Mesothelial cell of epicardium (in vitro differentiated cells): ENCODE data around the gene TCF15. TPM values are rescaled to one million over a fixed set of nuclear protein-coding genes. Genes with fewer than 3 reads are reported as not detected.
"Not testable (repeated sequence)": the region's sequence is repeated elsewhere in the genome, so short reads cannot be mapped to it uniquely, and the experiment has no call there.

Experiments
- DNase-seq, 2 experiments: peaks; one replicate each; pipeline ENCODE4 v3.0.0; 2021; ENCODE audit warnings: low spot score in 2 of 2; ENCODE audit not compliant: unreplicated experiment in 2 of 2
- H3K27ac Mint-ChIP-seq: 2 replicates; pipeline ENCODE4 v1.8.0; 2021; ENCODE audit warnings: mixed read lengths
- H3K27me3 Mint-ChIP-seq: 2 replicates; pipeline ENCODE4 v1.8.0; 2021; ENCODE audit warnings: low read depth, mixed read lengths
- H3K36me3 Mint-ChIP-seq: 2 replicates; pipeline ENCODE4 v1.8.0; 2021; ENCODE audit warnings: mixed read lengths
- H3K4me1 Mint-ChIP-seq: 2 replicates; pipeline ENCODE4 v1.8.0; 2021; ENCODE audit warnings: mixed read lengths
- H3K4me3 Mint-ChIP-seq: 2 replicates; pipeline ENCODE4 v1.8.0; 2021; ENCODE audit warnings: mild to moderate bottlenecking, moderate library complexity, mixed read lengths
- H3K9me3 Mint-ChIP-seq: 2 replicates; pipeline ENCODE4 v1.8.0; 2021; ENCODE audit warnings: mixed read lengths
- CTCF ChIP-seq: fragments of 200-600 bp; sonication (generic); IDR thresholded peaks from one replicate; pipeline ENCODE4 v1.5.0; 2021; ENCODE audit warnings: antibody characterized with exemption; ENCODE audit not compliant: unreplicated experiment
- total RNA-seq: library from RNA; stranded (reverse); gene quantifications from 3 replicates; pipeline ENCODE4 v1.2.1, GENCODE V29; 2021

The TCF15 gene
- total RNA-seq, 1 donor from 2014 or later = 0.74 TPM

DNA sequence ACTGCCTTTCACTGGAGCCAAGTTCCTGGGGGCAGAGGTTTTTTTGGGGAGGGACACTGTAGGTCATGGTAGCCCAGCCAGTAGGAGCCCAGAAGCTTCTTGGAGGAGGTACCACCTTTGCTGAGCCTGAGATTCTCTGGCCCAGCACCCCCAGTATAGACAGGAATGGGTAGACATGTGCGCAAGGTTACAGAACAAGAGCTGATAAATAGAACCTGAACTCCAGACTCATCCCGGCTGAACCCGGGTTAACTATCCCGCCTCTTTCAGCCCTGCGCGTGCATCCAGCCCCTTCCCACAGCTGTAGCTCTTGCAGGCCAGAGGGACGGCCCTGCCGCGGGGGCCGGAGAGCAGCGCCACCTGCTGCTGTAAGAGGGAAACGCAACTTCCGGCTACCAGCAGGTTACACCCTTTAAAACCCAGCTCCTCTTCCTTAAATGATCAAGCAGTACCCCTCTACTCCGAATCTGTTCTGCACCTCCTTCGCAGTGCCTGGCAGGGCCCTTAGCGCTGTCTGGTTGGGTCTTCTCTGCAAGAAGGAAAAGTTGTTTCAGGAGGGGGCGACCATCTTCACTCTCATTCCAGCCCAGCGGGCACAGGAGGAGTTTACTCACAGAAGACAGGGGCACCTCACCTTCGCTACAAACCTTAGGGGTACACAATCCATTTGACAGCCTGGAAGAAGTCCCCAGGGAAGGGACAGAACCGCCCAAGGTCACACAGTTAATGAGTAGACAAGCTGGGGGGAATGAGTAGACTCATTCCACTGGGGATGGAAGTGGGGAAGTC, 35.4 kb upstream of the TCF15 start:
- no peak overlapping the region for H3K27ac Mint-ChIP-seq
- H3K27me3 Mint-ChIP-seq = no peaks in the 10 kb centered on the region
- H3K4me1 Mint-ChIP-seq = peaks cover 4% of the 10 kb centered on the region
- H3K36me3 Mint-ChIP-seq = peaks cover 28% of the 10 kb centered on the region
- DNase-seq = peak; percentile 58 to 91
- no peak overlapping the region for H3K4me3 Mint-ChIP-seq
- no peaks in the 10 kb centered on the region for H3K9me3 Mint-ChIP-seq
- peak; percentile 90 for TF ChIP-seq CTCF

DNA sequence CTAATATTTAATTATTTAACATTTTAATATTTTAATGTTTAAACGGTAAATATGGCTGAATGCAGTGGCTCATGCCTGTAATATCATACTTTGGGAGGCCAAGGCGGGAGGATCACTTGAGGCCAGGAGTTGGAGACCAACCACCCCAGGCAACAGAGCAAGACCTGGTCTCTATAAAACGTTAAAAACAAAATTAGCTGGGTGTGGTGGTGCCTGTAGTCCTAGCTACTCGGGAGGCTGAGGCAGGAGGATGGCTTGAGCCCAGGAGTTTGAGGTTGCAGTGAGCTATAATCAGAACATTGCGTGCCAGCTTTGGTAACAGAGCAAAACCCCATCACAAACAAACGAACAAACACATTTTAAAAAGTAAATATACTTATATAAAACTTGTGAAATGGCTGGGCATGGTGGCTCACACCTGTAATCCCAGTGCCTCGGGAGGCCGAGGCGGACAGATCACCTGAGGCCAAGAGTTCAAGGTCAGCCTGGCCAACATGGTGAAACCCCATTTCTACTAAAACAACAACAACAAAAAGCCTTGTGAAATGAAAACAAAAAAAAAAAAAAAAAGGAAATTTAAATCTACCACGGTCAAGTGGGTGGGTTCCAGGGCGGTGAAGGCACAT, 34.7 kb upstream of the TCF15 start:
- H3K36me3 Mint-ChIP-seq = peaks cover 23% of the 10 kb centered on the region
- peaks cover 4% of the 10 kb centered on the region for H3K4me1 Mint-ChIP-seq
- no peaks in the 10 kb centered on the region for H3K9me3 Mint-ChIP-seq
- no peak for DNase-seq
- no peak overlapping the region for H3K4me3 Mint-ChIP-seq
- no peaks in the 10 kb centered on the region for H3K27me3 Mint-ChIP-seq
- H3K27ac Mint-ChIP-seq = no peak overlapping the region
- no peak for TF ChIP-seq CTCF

DNA sequence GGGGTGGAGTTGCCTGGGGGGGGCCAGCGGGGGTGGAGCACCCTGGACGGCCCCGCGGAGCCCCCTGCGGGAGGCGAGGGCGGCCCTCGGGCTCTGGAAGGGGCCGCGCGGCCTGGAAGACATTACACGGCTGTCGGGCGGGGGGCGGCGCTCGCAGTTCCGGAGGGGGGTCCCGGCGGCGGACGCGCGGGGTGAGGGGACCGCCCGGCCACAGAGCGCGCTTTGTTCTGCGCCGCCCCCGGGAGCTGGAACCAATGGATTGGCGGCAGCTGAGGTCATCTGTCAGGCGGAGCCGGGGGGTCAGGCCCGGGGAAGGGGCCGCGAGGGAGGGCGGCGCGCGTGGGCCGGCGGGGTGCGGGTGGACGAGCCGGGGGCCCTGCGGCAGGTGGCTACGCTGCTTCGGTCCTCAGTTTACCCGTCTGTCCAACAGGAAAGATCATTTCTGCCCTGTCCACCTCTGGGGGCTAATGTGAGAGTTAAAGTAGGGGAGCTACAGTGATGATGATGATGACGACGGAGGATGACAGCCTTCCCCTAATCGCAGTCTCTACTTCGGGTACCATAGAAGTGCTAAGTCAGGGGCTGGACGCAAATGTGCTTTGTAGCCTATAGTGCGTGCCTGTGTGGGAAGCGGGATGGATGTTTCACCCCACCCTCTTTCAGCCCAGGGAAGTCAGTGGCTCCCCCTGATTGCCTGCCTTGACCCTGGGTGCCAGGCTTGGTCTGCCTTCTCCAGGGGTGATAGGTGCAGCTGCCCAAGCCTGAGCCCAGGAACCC, 32.5 kb upstream of the TCF15 start:
- DNase-seq = no peak
- Mint-ChIP-seq H3K36me3 (peaks cover 5% of the 10 kb centered on the region), H3K4me1 (peaks cover 4% of the 10 kb centered on the region), H3K27me3 (no peaks in the 10 kb centered on the region), H3K4me3 (peak overlapping the region; percentile 53), H3K9me3 (no peaks in the 10 kb centered on the region), H3K27ac (no peak overlapping the region)
- no peak for TF ChIP-seq CTCF

DNA sequence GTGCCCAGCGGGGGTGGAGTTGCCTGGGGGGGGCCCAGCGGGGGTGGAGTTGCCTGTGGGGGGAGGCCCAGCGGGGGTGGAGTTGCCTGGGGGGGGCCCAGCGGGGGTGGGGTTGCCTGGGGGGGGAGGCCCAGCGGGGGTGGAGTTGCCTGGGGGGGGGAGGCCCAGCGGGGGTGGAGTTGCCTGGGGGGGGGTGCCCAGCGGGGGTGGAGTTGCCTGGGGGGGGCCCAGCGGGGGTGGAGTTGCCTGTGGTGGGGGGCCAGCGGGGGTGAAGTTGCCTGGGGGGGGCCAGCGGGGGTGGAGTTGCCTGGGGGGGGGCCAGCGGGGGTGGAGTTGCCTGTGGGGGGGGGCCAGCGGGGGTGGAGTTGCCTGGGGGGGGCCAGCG, 31.9 kb upstream of the TCF15 start:
- not testable (repeated sequence) for DNase-seq, H3K36me3 Mint-ChIP-seq, H3K4me1 Mint-ChIP-seq, H3K27ac Mint-ChIP-seq, H3K27me3 Mint-ChIP-seq, H3K9me3 Mint-ChIP-seq, H3K4me3 Mint-ChIP-seq

DNA sequence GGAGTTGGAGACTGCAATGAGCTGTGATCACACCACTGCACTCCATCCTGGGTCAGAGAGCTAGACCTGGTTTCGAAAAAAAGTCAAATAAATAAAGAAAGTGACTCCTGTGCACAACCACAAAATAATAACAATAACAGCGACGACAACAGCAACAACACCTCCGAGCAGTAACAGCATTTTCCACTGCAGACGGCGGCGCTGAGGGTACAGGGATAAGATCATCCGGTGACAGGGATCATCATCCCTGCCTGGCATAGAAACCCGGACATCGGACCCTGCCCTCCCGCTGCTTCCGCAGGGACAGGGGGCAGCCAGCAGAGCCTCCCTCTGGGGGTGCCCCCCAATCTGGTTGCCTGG, 31.4 kb upstream of the TCF15 start:
- no peaks in the 10 kb centered on the region for H3K9me3 Mint-ChIP-seq
- peaks cover 4% of the 10 kb centered on the region for H3K4me1 Mint-ChIP-seq
- no peak for TF ChIP-seq CTCF
- H3K4me3 Mint-ChIP-seq = peak overlapping the region; percentile 62
- H3K27me3 Mint-ChIP-seq = no peaks in the 10 kb centered on the region
- H3K36me3 Mint-ChIP-seq = no peaks in the 10 kb centered on the region
- DNase-seq = no peak
- H3K27ac Mint-ChIP-seq = peak overlapping the region; percentile 85
